HepG2 (cell line): ENCODE results near the gene RORC. TPM values are rescaled to one million over a fixed set of nuclear protein-coding genes. Genes with fewer than 3 reads are reported as not detected.
A peak's percentile ranks its signal among the peaks of the same experiment; 100 is the strongest.

Source experiments
- BORCS8-MEF2B ChIP-seq: sonication (generic); formaldehyde crosslinking; IDR thresholded peaks from 2 replicates; pipeline ENCODE4 v1.8.0; 2022; ENCODE audit warnings: mild to moderate bottlenecking, missing genetic modification reagents
- CREB1 ChIP-seq, 2 experiments: fragments of 450-650 bp in 1 of 2; IDR thresholded peaks; 2 replicates each; pipeline ENCODE4 v1.6.1; 2016 to 2017; ENCODE audit warnings: control low read depth in 1 of 2, mild to moderate bottlenecking in 1 of 2, missing compliant biosample characterization in 1 of 2, missing genetic modification characterization in 1 of 2
- ELF3 ChIP-seq: IDR thresholded peaks from 2 replicates; pipeline ENCODE4 v1.6.1; 2016; ENCODE audit warnings: missing genetic modification reagents, missing compliant biosample characterization
- FOXO1 ChIP-seq: sonication (generic); formaldehyde crosslinking; IDR thresholded peaks from 2 replicates; pipeline ENCODE4 v1.4.0; 2020; ENCODE audit warnings: missing genetic modification reagents
- HIVEP1 ChIP-seq: sonication (generic); formaldehyde crosslinking; IDR thresholded peaks from 2 replicates; pipeline ENCODE4 v1.4.0; 2020; ENCODE audit warnings: mild to moderate bottlenecking, missing genetic modification reagents
- HMGXB3 ChIP-seq: sonication (generic); formaldehyde crosslinking; IDR thresholded peaks from 2 replicates; pipeline ENCODE4 v1.4.0; 2020; ENCODE audit warnings: missing genetic modification reagents, borderline replicate concordance
- ISX ChIP-seq: sonication (generic); formaldehyde crosslinking; conservative IDR thresholded peaks from 2 replicates; pipeline ENCODE4 v1.5.0; 2020; ENCODE audit warnings: missing genetic modification reagents
- MXI1 ChIP-seq: IDR thresholded peaks from 3 replicates; pipeline ENCODE4 v1.6.1; 2012; ENCODE audit warnings: low read depth, low read length, inconsistent platforms, borderline replicate concordance
- NR0B2 ChIP-seq: sonication (generic); formaldehyde crosslinking; IDR thresholded peaks from 2 replicates; pipeline ENCODE4 v1.4.0; 2020; ENCODE audit warnings: mild to moderate bottlenecking, missing genetic modification reagents
- PAF1 ChIP-seq: IDR thresholded peaks from 2 replicates; pipeline ENCODE4 v1.6.1; 2016; ENCODE audit warnings: missing genetic modification reagents, missing compliant biosample characterization
- RBM22 ChIP-seq: fragments of 200-400 bp; formaldehyde crosslinking; optimal IDR thresholded peaks from 2 replicates; pipeline ENCODE3; 2017; ENCODE audit warnings: mild to moderate bottlenecking, low read length, moderate library complexity
- RBM39 ChIP-seq: fragments of 200-400 bp; formaldehyde crosslinking; IDR thresholded peaks from one replicate; pipeline ENCODE4 v1.6.1; 2018; ENCODE audit warnings: antibody characterized with exemption, mild to moderate bottlenecking, low read depth, low read length; ENCODE audit not compliant: poor library complexity, severe bottlenecking
- SNAPC2 ChIP-seq: sonication (generic); formaldehyde crosslinking; IDR thresholded peaks from 2 replicates; pipeline ENCODE4 v1.8.1; 2022; ENCODE audit warnings: mild to moderate bottlenecking, missing genetic modification reagents
- ZBTB1 ChIP-seq: sonication (generic); formaldehyde crosslinking; IDR thresholded peaks from 2 replicates; pipeline ENCODE4 v1.4.0; 2020; ENCODE audit warnings: missing genetic modification reagents, borderline replicate concordance
- ZNF136 ChIP-seq: sonication (generic); formaldehyde crosslinking; IDR thresholded peaks from 2 replicates; pipeline ENCODE4 v1.8.1; 2022; ENCODE audit warnings: low read depth, mild to moderate bottlenecking, moderate library complexity, missing genetic modification reagents
- ZNF382 ChIP-seq: sonication (generic); formaldehyde crosslinking; IDR thresholded peaks from 2 replicates; pipeline ENCODE4 v1.5.0; 2020; ENCODE audit warnings: missing genetic modification reagents, mild to moderate bottlenecking, borderline replicate concordance
- ZNF660 ChIP-seq: sonication (generic); formaldehyde crosslinking; IDR thresholded peaks from 2 replicates; pipeline ENCODE4 v1.5.1; 2020; ENCODE audit warnings: mild to moderate bottlenecking, low read depth, missing genetic modification reagents, borderline replicate concordance
- ZNF678 ChIP-seq: sonication (generic); formaldehyde crosslinking; IDR thresholded peaks from 2 replicates; pipeline ENCODE4 v1.4.0; 2020; ENCODE audit warnings: mild to moderate bottlenecking, missing genetic modification reagents
- polyA plus RNA-seq, 8 experiments: library from polyadenylated mRNA; depleted of rRNA in 3 of 8; stranded (reverse) in 7 of 8; unstranded in 1 of 8; fragments of >200 nt; fragmentation: Illumina TruSeq in 4 of 8; extraction: Trizol in 4 of 8; gene quantifications; 2 replicates each; pipeline versions ENCODE4 v1.2.1 to v1.2.3, GENCODE V29; 2011 to 2016; ENCODE audit warnings: low read depth in 4 of 8, missing spikeins in 1 of 8, mixed read lengths in 1 of 8; ENCODE audit not compliant: insufficient read depth in 1 of 8
- total RNA-seq, 5 experiments: library from RNA; depleted of rRNA; stranded (reverse); fragments of >200 nt; fragmentation: Illumina TruSeq; extraction: Trizol; gene quantifications; 2 replicates each; pipeline ENCODE4 v1.2.3, GENCODE V29; 2016; ENCODE audit warnings: low read depth in 1 of 5
- TF ChIP-seq, protein P1 (sequence below): IDR thresholded peaks from 2 replicates; pipeline ENCODE4 v1.6.1; 2016; ENCODE audit warnings: mild to moderate bottlenecking
- TF ChIP-seq, protein P2 (sequence below): sonication (generic); formaldehyde crosslinking; IDR thresholded peaks from 2 replicates; pipeline ENCODE4 v1.5.1; 2020; ENCODE audit warnings: mild to moderate bottlenecking, moderate library complexity, missing genetic modification reagents

Gene RORC
- total and polyA plus RNA-seq, 2 of the 13 experiments (the other 11 are each of a cell fraction or from before 2014, with no cell fraction given) = 2.5 to 6.5 TPM

GRCh38 chr1:151762941-151763921, 68.4 kb downstream of the RORC start, which contains the start of gene MRPL9 (continued):
- TF ChIP-seq RBM39 (peak; percentile 57), SNAPC2 (CRISPR knock-in tag) (0 out of 2 replicates have a peak, but pooled peaks have one; percentile 62), MXI1 (peak; percentile 41; the same call in 1 of the 3 replicates), ZBTB1 (CRISPR knock-in tag) (no peak), ISX (CRISPR knock-in tag) (0 out of 2 replicates have a peak, but pooled peaks have one; percentile 52), PAF1 (CRISPR knock-in tag) (no peak), ZNF660 (CRISPR knock-in tag) (no peak), BORCS8-MEF2B (CRISPR knock-in tag) (peak; percentile 66; the same call in 1 of the 2 replicates), CREB1 (IDR thresholded peaks at IDR 0.05) (no peak), CREB1 (CRISPR knock-in tag; IDR thresholded peaks at IDR 0.05) (peak; percentile 60), ELF3 (CRISPR knock-in tag) (peak; percentile 33), ZNF382 (CRISPR knock-in tag) (no peak), HMGXB3 (peak; percentile 57; the same call in 1 of the 2 replicates), NR0B2 (0 out of 2 replicates have a peak, but pooled peaks have one; percentile 24), ZNF678 (no peak), HIVEP1 (CRISPR knock-in tag) (peak; percentile 68; the same call in 1 of the 2 replicates), ZNF136 (CRISPR knock-in tag) (no peak), RBM22 (no peak), FOXO1 (CRISPR knock-in tag) (no peak; the same call in 1 of the 2 replicates)
- TF ChIP-seq, protein P1, sequence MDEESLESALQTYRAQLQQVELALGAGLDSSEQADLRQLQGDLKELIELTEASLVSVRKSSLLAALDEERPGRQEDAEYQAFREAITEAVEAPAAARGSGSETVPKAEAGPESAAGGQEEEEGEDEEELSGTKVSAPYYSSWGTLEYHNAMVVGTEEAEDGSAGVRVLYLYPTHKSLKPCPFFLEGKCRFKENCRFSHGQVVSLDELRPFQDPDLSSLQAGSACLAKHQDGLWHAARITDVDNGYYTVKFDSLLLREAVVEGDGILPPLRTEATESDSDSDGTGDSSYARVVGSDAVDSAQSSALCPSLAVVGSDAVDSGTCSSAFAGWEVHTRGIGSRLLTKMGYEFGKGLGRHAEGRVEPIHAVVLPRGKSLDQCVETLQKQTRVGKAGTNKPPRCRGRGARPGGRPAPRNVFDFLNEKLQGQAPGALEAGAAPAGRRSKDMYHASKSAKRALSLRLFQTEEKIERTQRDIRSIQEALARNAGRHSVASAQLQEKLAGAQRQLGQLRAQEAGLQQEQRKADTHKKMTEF = peak; percentile 79; the same call in 1 of the 2 replicates
- TF ChIP-seq, protein P2, sequence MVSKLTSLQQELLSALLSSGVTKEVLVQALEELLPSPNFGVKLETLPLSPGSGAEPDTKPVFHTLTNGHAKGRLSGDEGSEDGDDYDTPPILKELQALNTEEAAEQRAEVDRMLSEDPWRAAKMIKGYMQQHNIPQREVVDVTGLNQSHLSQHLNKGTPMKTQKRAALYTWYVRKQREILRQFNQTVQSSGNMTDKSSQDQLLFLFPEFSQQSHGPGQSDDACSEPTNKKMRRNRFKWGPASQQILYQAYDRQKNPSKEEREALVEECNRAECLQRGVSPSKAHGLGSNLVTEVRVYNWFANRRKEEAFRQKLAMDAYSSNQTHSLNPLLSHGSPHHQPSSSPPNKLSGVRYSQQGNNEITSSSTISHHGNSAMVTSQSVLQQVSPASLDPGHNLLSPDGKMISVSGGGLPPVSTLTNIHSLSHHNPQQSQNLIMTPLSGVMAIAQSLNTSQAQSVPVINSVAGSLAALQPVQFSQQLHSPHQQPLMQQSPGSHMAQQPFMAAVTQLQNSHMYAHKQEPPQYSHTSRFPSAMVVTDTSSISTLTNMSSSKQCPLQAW = peak; percentile 79
